DND-41 (cell line): ENCODE measurements around the gene OPCML.

Experiments
- ATAC-seq: fragments of 200-7000 bp; cut with Tn5 transposase; 3 replicates; pipeline ENCODE4 v1.9.1; 2021; ENCODE audit warnings: low read depth; ENCODE audit not compliant: insufficient read depth
- DNase-seq: peaks from one replicate; pipeline ENCODE4 v3.0.0-alpha.2; 2020
- H2AFZ ChIP-seq: 2 replicates; pipeline ENCODE4 v1.6.0; 2012; ENCODE audit warnings: low read depth, low read length
- H3K27ac ChIP-seq: 2 replicates; pipeline ENCODE4 v1.5.1; 2012; ENCODE audit warnings: low read length, inconsistent platforms
- H3K27me3 ChIP-seq: fragments of 200-600 bp; sonication (generic); 2 replicates; pipeline ENCODE4 v1.6.0; 2012; ENCODE audit warnings: low read length, mild to moderate bottlenecking, inconsistent platforms; ENCODE audit not compliant: insufficient read depth, poor library complexity
- H3K36me3 ChIP-seq: 2 replicates; pipeline ENCODE4 v1.5.1; 2012; ENCODE audit warnings: low read length, inconsistent platforms; ENCODE audit not compliant: insufficient read depth
- H3K4me1 ChIP-seq: 2 replicates; pipeline ENCODE4 v1.5.1; 2012; ENCODE audit warnings: mild to moderate bottlenecking, low read length; ENCODE audit not compliant: insufficient read depth
- H3K4me2 ChIP-seq: 2 replicates; pipeline ENCODE4 v1.6.0; 2012; ENCODE audit warnings: mild to moderate bottlenecking, moderate library complexity, low read length, inconsistent platforms; ENCODE audit not compliant: insufficient read depth
- H3K4me3 ChIP-seq, 2 experiments: fragments of 200-600 bp in 1 of 2; shearing (Covaris generic) in 1 of 2; 2 replicates each; pipeline ENCODE4 v1.5.1; 2012 to 2016; ENCODE audit warnings: inconsistent platforms in 2 of 2, low read length in 2 of 2, mild to moderate bottlenecking in 2 of 2, low read depth in 1 of 2, moderate library complexity in 1 of 2
- H3K79me2 ChIP-seq: 2 replicates; pipeline ENCODE4 v1.6.0; 2012; ENCODE audit warnings: low read length, inconsistent platforms; ENCODE audit not compliant: insufficient read depth
- H3K9ac ChIP-seq: 2 replicates; pipeline ENCODE4 v1.6.0; 2012; ENCODE audit warnings: low read depth, mild to moderate bottlenecking, inconsistent platforms, low read length, moderate library complexity
- H3K9me3 ChIP-seq: 2 replicates; pipeline ENCODE4 v1.5.1; 2012; ENCODE audit warnings: low read length, moderate library complexity, mild to moderate bottlenecking, inconsistent platforms; ENCODE audit not compliant: insufficient read depth, severe bottlenecking
- H4K20me1 ChIP-seq: 2 replicates; pipeline ENCODE4 v1.6.0; 2012; ENCODE audit warnings: low read length; ENCODE audit not compliant: insufficient read depth
- CTCF ChIP-seq: IDR thresholded peaks from 2 replicates; pipeline ENCODE4 v1.5.1; 2012; ENCODE audit warnings: borderline replicate concordance, low read length, moderate library complexity, mild to moderate bottlenecking; ENCODE audit not compliant: poor library complexity, severe bottlenecking; ENCODE audit errors: extremely low read depth
- EZH2 ChIP-seq: IDR thresholded peaks from 3 replicates; pipeline ENCODE4 v1.6.1; 2012; ENCODE audit warnings: borderline replicate concordance, low read depth, mild to moderate bottlenecking, moderate library complexity, low read length, inconsistent platforms; ENCODE audit not compliant: severe bottlenecking

The OPCML gene

GRCh38 chr11:133305208-133305956 is 226.9 kb downstream of the OPCML start:
- Histone ChIP-seq H3K36me3 (no peaks in the 10 kb centered on the region), H3K79me2 (no peaks in the 10 kb centered on the region), H3K27me3 (peaks cover 4% of the 10 kb centered on the region), H3K4me2 (no peak overlapping the region), H3K4me1 (no peaks in the 10 kb centered on the region), H3K9me3 (no peaks in the 10 kb centered on the region), H3K9ac (no peak overlapping the region), H3K27ac (no peak overlapping the region), H3K4me3 (no peak overlapping the region), H2AFZ (no peak overlapping the region), H4K20me1 (no peaks in the 10 kb centered on the region)
- no peak for DNase-seq
- TF ChIP-seq CTCF (no peak), EZH2 (no peak)
- no peak for ATAC-seq

DNA sequence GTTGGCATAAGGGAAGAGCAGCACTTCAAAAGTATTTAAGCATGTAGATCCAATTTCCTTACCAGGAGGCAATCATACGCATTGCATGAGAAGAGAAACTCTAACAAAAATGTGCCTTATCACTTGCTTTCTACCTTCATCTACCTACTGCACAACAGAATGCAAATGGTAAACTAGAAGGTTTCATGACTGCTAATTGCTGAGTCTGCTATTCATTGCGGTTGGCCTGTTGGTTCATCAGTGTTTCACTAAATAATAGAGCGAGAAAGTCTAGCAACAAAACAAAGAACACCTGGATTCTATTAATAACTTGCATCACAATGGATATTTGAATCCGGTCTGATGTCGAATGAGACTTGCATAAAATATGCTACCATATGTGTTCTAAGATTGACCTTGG is 229.0 kb downstream of the OPCML start:
- H3K4me3 ChIP-seq, result no peak overlapping the region
- no peaks in the 10 kb centered on the region for H3K36me3 ChIP-seq
- no peaks in the 10 kb centered on the region for H4K20me1 ChIP-seq
- no peaks in the 10 kb centered on the region for H3K9me3 ChIP-seq
- DNase-seq (no peak), ATAC-seq (no peak)
- TF ChIP-seq CTCF (no peak), EZH2 (no peak)
- no peaks in the 10 kb centered on the region for H3K79me2 ChIP-seq
- peaks cover 5% of the 10 kb centered on the region for H3K27me3 ChIP-seq
- H3K9ac ChIP-seq, result no peak overlapping the region
- no peaks in the 10 kb centered on the region for H3K4me1 ChIP-seq
- H3K4me2 ChIP-seq, result no peak overlapping the region
- H3K27ac ChIP-seq, result no peak overlapping the region
- no peak overlapping the region for H2AFZ ChIP-seq

GRCh38 chr11:133302056-133302455 is 230.2 kb downstream of the OPCML start:
- H2AFZ ChIP-seq, result no peak overlapping the region
- no peak for ATAC-seq
- TF ChIP-seq CTCF (no peak), EZH2 (no peak)
- no peaks in the 10 kb centered on the region for H4K20me1 ChIP-seq
- no peaks in the 10 kb centered on the region for H3K79me2 ChIP-seq
- no peak for DNase-seq
- H3K9me3 ChIP-seq, result no peaks in the 10 kb centered on the region
- no peak overlapping the region for H3K9ac ChIP-seq
- H3K4me3 ChIP-seq, result no peak overlapping the region
- no peak overlapping the region for H3K4me2 ChIP-seq
- no peak overlapping the region for H3K27ac ChIP-seq
- peaks cover 5% of the 10 kb centered on the region for H3K27me3 ChIP-seq
- no peaks in the 10 kb centered on the region for H3K4me1 ChIP-seq
- H3K36me3 ChIP-seq, result no peaks in the 10 kb centered on the region
